Stimulated activated naive CD8-positive, alpha-beta T cell treated with anti-CD3 and anti-CD28 coated beads, Interleukin-15, amount 100 ng/mL, for 72 hours (primary cell): ENCODE measurements around the gene BAIAP2.
"Not testable (repeated sequence)": the region's sequence is repeated elsewhere in the genome, so short reads cannot be mapped to it uniquely, and the experiment has no call there.

ENCODE experiments used
- ATAC-seq: fragments of 150-1000 bp; cut with Tn5 transposase; 2 replicates; pipeline ENCODE4 v1.10.0; 2021; ENCODE audit warnings: mild to moderate bottlenecking, moderate library complexity
- DNase-seq, 2 donors: peaks; one replicate each; pipeline ENCODE4 v3.0.0; 2021 to 2022
- H3K27ac Mint-ChIP-seq, 2 donors: one replicate each; pipeline ENCODE4 v1.8.0; 2022; ENCODE audit warnings: mild to moderate bottlenecking in 2 of 2, mixed read lengths in 2 of 2, moderate library complexity in 2 of 2
- H3K27me3 Mint-ChIP-seq: one replicate; pipeline ENCODE4 v1.8.0; 2022; ENCODE audit warnings: mixed read lengths
- H3K4me1 Mint-ChIP-seq: one replicate; pipeline ENCODE4 v1.8.0; 2022; ENCODE audit warnings: mild to moderate bottlenecking, mixed read lengths
- H3K4me3 Mint-ChIP-seq, 2 donors: one replicate each; pipeline ENCODE4 v1.8.0; 2022; ENCODE audit warnings: mild to moderate bottlenecking in 2 of 2, mixed read lengths in 2 of 2, moderate library complexity in 1 of 2
- H3K9me3 Mint-ChIP-seq, 2 donors: one replicate each; pipeline ENCODE4 v1.8.0; 2022; ENCODE audit warnings: mixed read lengths in 2 of 2

BAIAP2 gene

DNA sequence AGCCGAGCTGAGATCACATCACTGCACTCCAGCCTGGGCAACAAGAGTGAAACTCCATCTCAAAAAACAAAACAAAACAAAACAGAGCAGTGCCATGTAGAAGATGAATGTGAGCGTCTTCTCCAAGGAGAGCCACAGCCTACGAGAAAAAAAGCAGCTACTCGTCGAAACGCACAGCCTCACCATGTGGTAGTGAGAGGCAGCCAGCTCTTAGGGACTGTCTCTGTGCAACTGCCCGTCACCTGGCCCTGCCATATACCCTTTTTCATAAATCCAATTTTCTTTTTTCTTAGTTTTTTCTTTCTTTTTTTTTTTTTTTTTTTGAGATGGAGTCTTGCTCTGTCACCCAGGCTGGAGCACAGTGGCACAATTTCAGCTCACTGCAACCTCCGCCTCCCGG, 119.1 kb downstream of the BAIAP2 start:
- not testable (repeated sequence) for ATAC-seq, H3K4me3 Mint-ChIP-seq, H3K4me1 Mint-ChIP-seq, H3K9me3 Mint-ChIP-seq, DNase-seq, H3K27ac Mint-ChIP-seq, H3K27me3 Mint-ChIP-seq

DNA sequence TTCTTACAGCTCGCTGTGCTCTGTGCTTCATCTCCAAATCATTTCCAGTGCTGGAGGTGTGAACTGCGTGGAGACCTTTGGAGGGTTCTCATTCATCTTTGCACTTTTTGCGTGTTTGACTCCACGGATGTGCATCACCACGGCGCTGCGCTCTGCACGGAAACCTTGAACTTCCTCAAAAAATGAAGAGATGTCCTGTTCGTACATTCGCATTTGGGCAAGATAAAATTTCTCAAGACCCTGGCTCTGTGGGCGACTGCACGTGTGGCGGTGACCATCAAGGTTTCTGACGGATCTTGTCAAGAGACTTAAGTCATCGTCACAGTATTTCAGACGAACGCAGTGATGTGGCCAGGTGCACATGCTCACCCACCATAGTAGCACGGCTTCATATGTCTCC, 120.0 kb downstream of the BAIAP2 start:
- no peak for ATAC-seq
- no peak overlapping the region for H3K4me3 Mint-ChIP-seq
- no peaks in the 10 kb centered on the region for H3K27me3 Mint-ChIP-seq
- peaks cover 5% of the 10 kb centered on the region for H3K4me1 Mint-ChIP-seq
- no peak for DNase-seq
- H3K9me3 Mint-ChIP-seq: no peaks in the 10 kb centered on the region
- no peak overlapping the region for H3K27ac Mint-ChIP-seq

DNA sequence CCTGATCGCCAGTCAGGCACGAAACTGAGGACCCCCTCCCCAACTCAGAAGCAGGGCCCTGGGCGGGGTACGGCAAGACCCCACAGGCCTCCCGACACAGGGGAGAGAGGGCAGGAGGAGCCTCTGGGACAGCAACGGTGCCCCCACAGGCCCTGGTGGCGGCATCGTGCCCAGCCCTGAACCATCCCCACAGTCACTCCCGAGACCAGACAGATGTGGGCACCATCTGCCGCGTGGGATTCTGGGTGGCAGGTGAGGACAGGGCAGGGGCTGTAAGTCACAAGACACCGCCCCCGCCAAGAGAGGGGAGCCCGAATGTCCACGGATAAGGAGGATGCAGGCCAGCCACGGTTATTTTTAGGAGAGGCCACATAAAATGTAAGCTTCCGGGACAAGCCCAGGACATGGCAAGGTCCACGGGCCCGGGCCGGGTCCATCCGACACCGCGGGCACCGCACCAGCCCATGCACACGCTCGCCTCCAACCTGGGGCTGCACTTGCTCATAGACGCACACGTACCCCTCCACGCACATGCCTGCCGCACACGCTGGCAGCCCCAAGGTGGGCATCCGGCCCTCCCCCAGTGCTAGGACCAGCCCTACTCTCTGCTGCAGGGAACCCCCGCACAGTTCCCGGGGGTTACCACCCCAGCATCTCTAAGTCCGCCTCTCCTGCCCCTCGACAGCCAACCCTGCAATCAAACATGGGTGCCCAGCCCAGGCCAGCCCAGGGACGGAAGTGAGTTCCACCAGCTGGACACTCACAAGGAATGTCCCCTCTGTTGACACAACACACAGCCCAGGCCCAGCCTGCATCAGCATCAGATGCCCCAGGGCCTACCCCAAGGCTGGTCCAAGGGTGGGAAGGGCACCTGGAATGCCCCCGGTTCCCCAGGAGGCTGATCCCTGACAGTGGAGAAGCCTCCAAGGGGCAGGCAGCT, 122.2 kb downstream of the BAIAP2 start:
- H3K4me1 Mint-ChIP-seq: peaks cover 19% of the 10 kb centered on the region

DNA sequence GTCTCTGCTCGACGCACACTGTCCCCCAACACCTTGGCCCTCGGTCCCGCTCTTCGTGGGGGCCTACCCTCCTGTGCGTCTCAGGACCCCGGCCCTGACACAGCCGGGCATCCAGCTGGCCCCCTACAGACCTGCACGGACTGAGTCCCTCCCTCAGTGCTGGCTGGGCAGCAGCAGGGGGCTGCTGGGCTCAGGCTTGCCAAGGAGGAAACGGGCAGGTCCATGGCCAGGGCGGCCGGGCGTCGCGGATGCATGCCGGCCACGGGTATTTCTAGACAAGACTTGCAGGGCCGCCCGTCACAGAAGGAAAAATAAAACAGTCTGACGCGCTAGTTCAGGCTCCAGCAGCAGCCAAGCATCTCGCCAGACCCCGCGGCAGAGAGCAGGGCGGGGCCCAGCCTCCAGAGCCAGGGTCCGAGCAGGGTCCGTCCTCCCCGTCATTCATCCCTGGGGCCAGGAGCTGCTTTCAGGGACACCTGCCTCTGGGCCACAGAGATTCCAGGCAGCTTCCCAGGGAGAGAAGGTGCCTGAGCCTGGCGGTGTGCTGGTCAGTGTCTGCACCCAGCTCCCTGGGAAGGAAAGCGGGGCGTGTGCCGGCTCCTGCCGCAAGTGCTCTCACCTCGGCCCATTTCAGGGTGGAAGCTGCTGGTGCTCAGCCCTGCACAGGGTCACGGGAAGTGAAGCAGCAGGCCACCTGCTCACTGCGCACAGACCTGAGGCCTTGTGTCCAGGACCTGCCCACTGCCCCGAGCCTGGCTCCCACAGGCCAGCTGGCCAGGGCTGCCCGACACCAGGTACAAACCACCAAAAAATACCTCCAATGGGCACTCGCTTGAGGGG, 123.1 kb downstream of the BAIAP2 start:
- no peak for ATAC-seq
- DNase-seq: no peak
- Mint-ChIP-seq H3K4me3 (no peak overlapping the region), H3K9me3 (no peaks in the 10 kb centered on the region), H3K4me1 (peaks cover 19% of the 10 kb centered on the region), H3K27ac (peak overlapping the region in 1 of 2 donors; percentile 49), H3K27me3 (no peaks in the 10 kb centered on the region)

More for the DNA sequence above, 122.2 kb downstream of the BAIAP2 start:
- no peak overlapping the region for H3K4me3 Mint-ChIP-seq
- ATAC-seq (no peak), DNase-seq (no peak)
- no peaks in the 10 kb centered on the region for H3K27me3 Mint-ChIP-seq
- H3K27ac Mint-ChIP-seq: no peak overlapping the region
- no peaks in the 10 kb centered on the region for H3K9me3 Mint-ChIP-seq

DNA sequence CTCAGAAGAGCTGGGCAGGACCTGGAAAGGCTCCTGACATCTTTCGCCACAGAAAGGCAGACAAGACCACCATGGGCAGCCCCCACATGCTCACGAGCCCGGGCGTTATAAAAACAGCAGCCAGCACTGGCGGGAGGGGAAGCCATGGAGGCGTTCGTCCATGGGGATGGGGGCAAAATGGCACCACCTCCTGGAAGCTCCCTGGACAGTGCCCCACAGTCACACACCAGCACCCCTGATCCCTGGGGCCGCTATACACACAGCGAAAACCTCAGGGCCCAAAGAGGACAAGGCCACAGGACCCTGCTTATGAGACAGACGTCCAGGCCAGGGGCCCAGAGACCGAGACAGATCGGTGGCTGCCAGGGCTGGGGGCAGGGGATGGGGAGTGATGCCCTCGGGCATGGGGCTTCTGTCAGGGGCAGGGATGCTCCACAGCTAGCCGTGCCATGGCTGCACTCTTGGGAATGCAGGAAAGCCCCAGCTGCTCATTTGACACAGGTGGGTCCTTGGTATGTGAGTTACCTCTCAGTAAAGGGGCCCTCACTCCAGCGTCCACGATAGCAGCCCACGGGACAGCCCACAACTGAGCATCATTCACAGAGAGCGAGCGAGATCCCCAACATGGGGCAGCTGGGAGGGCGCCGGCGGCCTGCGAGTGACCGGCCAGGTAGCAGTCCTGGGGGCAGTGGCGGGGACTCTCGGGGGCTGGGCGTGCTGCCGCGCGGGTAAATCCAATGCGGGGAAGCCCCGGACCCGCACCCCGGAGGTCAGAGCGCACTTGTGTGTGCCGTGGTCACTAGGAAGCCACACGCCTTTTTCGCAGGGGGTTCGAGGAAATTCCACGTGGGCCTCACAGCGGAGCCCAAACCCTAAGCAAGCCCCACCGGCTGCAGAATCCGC, 124.0 kb downstream of the BAIAP2 start:
- H3K4me3 Mint-ChIP-seq: no peak overlapping the region
- ATAC-seq (no peak), DNase-seq (no peak)
- H3K4me1 Mint-ChIP-seq: peaks cover 26% of the 10 kb centered on the region
- H3K9me3 Mint-ChIP-seq: no peaks in the 10 kb centered on the region
- peaks cover 1% of the 10 kb centered on the region for H3K27me3 Mint-ChIP-seq
- peak overlapping the region in 1 of 2 donors; percentile 94 for H3K27ac Mint-ChIP-seq

GRCh38 chr17:81159611-81160265, 124.8 kb downstream of the BAIAP2 start:
- DNase-seq: no peak
- H3K9me3 Mint-ChIP-seq: no peaks in the 10 kb centered on the region
- H3K27me3 Mint-ChIP-seq: peaks cover 7% of the 10 kb centered on the region
- H3K4me3 Mint-ChIP-seq: no peak overlapping the region
- no peak overlapping the region for H3K27ac Mint-ChIP-seq
- peak; percentile 16 for ATAC-seq
- H3K4me1 Mint-ChIP-seq: peaks cover 33% of the 10 kb centered on the region

GRCh38 chr17:81160306-81160705, 125.4 kb downstream of the BAIAP2 start:
- Mint-ChIP-seq H3K4me1 (peaks cover 33% of the 10 kb centered on the region), H3K9me3 (no peaks in the 10 kb centered on the region), H3K27me3 (peaks cover 7% of the 10 kb centered on the region), H3K4me3 (peak overlapping the region in 1 of 2 donors; percentile 76), H3K27ac (peak overlapping the region in 1 of 2 donors; percentile 85)
- ATAC-seq (peak; percentile 23), DNase-seq (no peak)

DNA sequence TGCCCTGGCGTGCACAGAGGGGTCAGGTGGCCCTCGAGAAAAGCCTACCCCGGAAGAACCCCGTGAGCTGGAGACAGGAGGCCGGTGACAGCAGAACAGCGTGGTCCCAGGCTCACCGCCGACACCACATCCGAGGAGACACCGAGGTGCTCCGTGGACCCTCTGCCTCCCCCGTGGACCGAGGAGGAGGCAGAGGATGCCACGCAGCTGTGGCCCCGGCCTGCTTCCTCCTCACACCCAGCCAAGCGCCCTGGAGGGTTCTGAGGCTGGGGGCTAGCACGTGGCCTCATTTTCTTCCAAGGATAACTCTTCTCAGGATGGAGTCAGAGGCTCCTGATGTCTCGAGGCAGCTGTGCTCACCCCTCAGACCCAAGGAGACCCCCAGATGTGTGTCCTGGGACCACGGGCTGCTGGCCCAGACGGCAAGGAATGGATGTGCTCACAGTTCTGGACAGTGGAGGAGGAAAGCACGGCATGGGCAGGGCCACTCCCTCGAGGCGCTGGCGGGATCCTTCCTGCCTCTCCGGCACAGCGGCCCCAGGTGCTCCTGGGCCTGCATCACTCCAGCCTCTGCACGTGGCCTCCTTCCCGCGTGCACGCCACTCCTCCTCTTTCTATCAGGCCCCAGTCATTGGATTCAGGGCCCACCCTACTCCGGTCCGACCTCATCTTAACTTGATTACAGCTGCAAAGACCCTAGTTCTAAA, 125.9 kb downstream of the BAIAP2 start:
- Mint-ChIP-seq H3K4me1 (peaks cover 33% of the 10 kb centered on the region), H3K27ac (peak overlapping the region; percentile 33 to 85), H3K4me3 (peak overlapping the region in 1 of 2 donors; percentile 76), H3K27me3 (peaks cover 7% of the 10 kb centered on the region), H3K9me3 (no peaks in the 10 kb centered on the region)
- ATAC-seq (peak; percentile 2), DNase-seq (no peak)

GRCh38 chr17:81161536-81161935, 126.6 kb downstream of the BAIAP2 start:
- H3K4me1 Mint-ChIP-seq: peaks cover 34% of the 10 kb centered on the region
- peaks cover 7% of the 10 kb centered on the region for H3K27me3 Mint-ChIP-seq
- peak overlapping the region in 1 of 2 donors; percentile 76 for H3K4me3 Mint-ChIP-seq
- H3K9me3 Mint-ChIP-seq: no peaks in the 10 kb centered on the region
- DNase-seq: no peak
- no peak for ATAC-seq
- no peak overlapping the region for H3K27ac Mint-ChIP-seq

DNA sequence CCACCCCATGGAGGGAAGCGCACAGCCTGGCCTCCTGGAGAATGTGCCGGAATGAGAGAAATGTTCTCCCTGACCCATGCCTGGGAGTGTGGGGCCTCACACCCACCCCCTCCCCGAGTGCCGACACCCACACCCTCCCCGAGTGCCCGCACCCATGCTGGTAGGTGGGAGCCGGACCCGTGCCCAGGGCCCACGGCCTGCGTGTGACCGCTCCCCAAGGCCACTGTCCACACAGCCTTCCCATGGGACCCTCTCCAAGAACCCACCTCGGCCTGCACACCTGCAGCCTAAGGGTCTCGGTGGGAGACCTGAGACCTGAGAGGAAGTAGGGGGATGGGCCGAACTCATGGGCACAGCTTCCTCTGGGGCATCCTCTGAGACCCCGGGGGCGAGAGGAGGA, 127.0 kb downstream of the BAIAP2 start:
- no peak overlapping the region for H3K4me3 Mint-ChIP-seq
- no peak for DNase-seq
- peaks cover 7% of the 10 kb centered on the region for H3K27me3 Mint-ChIP-seq
- no peak for ATAC-seq
- peak overlapping the region in 1 of 2 donors; percentile 63 for H3K27ac Mint-ChIP-seq
- no peaks in the 10 kb centered on the region for H3K9me3 Mint-ChIP-seq
- peaks cover 38% of the 10 kb centered on the region for H3K4me1 Mint-ChIP-seq

- no peak overlapping the region for H3K27ac Mint-ChIP-seq
- DNase-seq: no peak
- H3K27me3 Mint-ChIP-seq: peaks cover 7% of the 10 kb centered on the region
- H3K4me3 Mint-ChIP-seq: no peak overlapping the region
- no peak for ATAC-seq
- no peaks in the 10 kb centered on the region for H3K9me3 Mint-ChIP-seq
- peaks cover 44% of the 10 kb centered on the region for H3K4me1 Mint-ChIP-seq
These were observed 127.5 kb downstream of the BAIAP2 start for GRCh38 chr17:81162491-81162890.

DNA sequence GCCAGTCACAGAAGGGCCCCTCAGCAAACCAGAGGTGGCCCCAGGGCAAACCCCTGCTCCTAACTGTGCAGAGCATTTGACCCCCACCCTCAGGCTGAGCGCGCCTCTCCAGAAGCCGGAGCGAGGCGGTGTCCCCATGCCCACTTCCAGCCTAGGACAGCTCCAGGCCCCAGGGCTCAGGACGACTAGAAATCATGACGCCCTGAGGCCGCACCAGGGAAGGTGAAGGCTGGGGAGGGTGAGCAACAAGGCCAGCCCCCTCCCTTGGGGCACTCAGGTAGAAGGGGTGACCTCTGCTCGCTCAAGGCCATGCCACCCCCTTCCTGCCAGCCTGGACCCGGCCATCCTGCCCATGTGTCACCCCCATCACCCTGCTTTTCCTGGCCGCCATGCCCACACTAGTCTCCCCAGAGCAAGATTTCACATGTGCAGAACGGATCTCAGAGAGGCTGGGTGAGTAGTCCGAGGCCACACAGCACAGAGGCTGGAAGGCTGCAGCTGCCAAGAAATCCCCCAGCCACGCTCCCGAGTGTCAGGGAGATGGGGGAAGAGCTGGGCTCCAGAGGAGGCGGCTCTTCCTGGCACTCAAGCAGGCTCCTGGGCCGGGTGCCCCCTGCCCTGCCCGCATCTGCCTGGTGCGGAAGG, 128.2 kb downstream of the BAIAP2 start:
- DNase-seq: no peak
- Mint-ChIP-seq H3K4me1 (peaks cover 44% of the 10 kb centered on the region), H3K27me3 (peaks cover 7% of the 10 kb centered on the region), H3K4me3 (no peak overlapping the region), H3K9me3 (no peaks in the 10 kb centered on the region), H3K27ac (no peak overlapping the region)
- no peak for ATAC-seq

DNA sequence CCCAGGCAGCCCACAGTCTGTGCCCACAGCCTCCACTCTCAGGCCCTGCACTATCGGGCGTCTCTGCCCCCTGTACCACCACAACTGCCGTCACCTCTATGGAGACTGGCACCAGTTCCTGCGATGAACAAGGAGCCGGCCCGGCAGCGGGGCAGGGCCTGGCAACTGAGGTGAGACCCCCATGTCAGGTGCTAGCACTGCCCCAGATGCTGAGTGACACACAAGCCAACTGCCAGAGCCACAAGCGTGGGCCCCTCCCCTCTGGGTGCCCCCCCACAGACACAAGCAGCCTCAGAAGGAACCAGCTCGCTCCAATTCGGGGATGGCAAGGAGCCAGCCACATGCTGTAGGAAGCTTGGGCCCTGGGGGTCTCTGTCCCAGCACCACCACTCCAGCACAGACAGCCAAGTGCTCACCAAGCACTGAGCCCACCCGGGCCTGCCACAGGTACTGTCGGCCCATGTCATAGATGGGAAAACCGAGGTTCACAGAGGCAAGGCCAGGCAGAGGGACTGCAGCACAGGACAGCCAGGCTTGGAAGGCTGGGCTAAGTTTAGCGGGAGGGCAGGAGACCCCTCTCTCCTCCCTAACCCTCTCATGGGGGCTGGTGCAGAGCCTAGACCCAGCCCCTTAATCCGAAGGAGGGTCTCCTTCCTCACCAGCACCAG, 128.9 kb downstream of the BAIAP2 start:
- Mint-ChIP-seq H3K4me1 (peaks cover 44% of the 10 kb centered on the region), H3K27me3 (peaks cover 7% of the 10 kb centered on the region), H3K27ac (no peak overlapping the region), H3K9me3 (no peaks in the 10 kb centered on the region), H3K4me3 (no peak overlapping the region)
- ATAC-seq (no peak), DNase-seq (no peak)
